Caki2 (cell line): Measurements from ENCODE around the gene GNG8. TPM values are rescaled to one million over a fixed set of nuclear protein-coding genes. Genes with fewer than 3 reads are reported as not detected.

Experiments
- DNase-seq: peaks from one replicate; pipeline ENCODE4 v3.0.0-alpha.2; 2015; ENCODE audit warnings: low read depth
- in situ Hi-C: cut with HindIII; loops from 2 replicates; pipeline ENCODE4 v1.10.0; 2016; ENCODE audit warnings: low sequenced_read_pairs, low pct_unique_long_range_greater_than_20kb, mixed read lengths
- total RNA-seq: library from RNA; depleted of rRNA; stranded (reverse); fragments of >200 nt; shearing (Covaris generic); gene quantifications from 2 replicates; pipeline ENCODE4 v1.2.3, GENCODE V29; 2014; ENCODE audit warnings: low replicate concordance; rRNA removed

Gene GNG8
- not detected in 2 replicates for total RNA-seq

DNA sequence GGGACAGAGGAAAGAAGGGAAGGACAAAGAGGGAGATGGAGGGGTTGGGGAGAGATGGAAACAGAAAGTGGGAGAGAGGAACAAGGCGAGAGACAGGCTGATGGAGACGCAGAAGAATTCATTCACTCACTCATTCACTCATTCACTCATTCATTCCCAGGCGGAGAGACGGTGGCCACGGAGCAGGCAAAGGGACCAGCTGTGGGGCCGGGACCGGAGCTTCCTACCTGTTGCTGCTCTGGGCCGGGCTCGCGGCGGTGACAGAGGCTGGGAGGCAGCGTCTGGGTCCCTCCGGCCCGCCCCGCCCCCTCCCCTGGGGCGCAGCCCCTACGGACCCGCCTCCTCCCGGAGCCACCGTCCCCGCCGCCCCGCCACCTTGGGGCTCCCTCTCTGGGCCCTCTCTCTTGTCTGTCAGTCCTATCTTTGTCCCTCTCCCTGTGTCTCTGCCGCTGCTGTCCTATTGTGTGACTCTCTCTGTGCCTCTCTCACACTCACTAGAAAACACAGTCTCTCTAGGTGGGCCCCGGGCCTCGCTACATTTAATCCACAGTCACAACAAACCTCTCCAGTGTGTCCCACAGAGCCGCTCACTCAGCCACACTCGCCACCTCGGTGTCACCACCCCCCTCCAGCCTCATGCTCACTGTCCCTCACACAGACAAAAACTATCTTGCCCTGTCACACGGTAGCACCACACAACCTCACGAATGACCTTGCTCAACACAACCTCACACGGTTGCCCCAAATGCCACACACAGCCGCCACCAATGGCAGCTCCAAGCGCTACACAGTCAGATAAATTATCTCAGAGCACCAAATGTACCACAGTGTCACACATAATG, at the start of gene GNG8:
Gene GNG8, minus strand, starts transcription at position 283 of the 842 bp plus-strand sequence. CDS start 1,520 bp downstream, outside the sequence.
- no peak for DNase-seq
- in situ Hi-C loops = no loop called here

DNA sequence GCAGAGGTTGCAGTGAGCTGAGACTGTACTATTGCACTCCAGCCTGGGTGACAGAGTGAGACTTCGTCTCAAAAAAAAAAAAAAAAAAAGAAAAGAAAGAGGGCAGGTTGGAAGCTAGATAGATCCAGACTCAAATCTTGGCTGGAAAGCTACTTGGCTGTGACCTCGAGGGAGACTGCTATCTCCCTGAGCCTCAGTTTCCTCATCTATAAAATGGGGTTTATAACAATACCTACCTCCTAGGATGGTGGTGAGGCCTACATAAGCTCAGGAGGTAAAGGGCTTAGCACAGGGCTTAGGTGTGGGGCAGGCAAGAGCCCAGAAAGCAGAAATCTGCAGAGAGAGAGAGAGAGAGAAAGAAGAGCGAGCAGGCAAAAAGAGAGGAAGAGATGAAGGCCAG, 49.2 kb upstream of the GNG8 start:
- in situ Hi-C loops = no loop called here
- no peak for DNase-seq

DNA sequence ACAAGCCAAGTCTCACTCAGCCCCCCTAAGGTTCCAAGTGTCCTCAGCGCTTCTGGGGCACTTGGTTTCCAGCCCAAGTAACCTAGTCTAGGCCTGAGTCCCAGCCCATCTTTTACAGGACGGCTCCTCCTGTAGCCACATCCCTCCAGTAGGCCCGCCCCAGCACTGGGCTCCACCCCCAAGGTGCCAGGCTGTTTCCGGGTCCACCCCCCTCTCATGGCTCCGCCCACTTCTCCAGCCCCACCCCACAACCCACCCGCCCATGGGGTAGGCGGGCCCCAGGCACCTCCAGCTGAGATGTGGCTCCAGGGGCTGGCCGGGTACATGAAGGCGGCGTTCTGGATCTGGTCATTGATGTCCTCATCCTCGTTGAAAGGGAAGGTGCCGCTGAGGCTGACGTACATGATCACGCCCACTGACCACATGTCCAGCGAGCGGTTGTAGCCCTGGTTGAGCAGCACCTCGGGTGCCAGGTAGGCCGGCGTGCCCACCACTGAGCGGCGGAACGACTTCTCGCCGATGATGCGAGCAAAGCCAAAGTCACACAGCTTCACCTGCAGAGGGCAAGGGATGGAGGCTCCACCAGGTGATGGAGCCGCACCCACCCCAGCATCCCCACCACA, 42.2 kb upstream of the GNG8 start:
- in situ Hi-C loops = no loop called here
- DNase-seq = peak; percentile 29

DNA sequence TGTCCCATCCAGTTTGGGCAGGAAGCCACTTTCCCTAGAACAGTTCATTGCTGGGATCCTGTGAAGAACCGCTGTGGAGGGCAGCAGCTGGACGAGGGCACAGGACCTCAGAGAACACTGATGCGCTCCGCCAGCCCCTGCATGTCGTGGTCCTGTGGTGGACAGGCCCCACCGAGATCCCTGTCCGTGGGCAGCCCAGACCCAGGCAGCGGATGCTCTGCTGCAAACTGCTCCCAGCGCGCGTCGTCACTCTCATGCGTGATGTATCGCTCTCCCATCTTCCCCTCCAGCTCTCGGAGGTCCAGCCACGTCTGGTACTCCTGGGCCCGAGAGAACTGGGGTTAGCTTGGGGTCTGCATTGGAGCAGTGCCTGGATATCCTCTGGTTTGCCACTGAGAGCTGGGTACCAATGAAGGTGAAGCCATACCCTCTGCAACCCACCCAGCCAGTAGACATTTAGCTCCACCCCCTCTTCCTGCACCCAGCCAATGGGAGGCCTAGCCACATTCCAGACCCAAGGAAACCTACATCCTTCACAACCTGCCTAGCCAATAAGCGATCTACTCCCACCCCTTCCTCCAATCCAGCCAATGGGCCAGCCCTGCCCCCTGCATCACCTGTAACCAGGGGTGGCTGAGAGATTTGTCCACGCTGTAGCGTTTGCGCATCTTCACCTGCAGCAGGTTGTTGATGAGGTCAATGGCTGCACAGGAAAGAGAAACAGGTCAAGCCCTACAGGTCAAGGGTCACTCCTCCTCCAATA, 38.6 kb upstream of the GNG8 start:
- in situ Hi-C loops = no loop called here
- peak; percentile 61 for DNase-seq

DNA sequence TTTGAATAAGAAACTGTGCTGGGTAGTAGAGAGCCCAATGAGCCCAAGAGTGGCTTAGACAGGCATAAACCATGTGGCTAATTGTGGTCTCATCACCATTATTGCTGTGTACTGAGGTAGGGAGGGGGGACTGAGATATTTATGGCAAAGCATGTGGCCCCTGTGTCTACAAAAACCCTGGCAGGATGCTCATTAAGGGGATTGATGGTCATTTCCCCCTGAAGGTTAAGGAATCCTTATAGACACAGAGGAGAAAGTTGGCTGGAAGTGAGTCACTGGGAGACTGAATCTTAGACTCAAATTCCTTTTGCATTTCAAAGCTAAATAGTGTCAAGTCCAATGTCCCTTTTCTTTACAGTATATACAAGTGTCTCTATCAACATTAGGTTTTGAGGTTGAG, 34.8 kb upstream of the GNG8 start:
- in situ Hi-C loops = no loop called here
- no peak for DNase-seq

DNA sequence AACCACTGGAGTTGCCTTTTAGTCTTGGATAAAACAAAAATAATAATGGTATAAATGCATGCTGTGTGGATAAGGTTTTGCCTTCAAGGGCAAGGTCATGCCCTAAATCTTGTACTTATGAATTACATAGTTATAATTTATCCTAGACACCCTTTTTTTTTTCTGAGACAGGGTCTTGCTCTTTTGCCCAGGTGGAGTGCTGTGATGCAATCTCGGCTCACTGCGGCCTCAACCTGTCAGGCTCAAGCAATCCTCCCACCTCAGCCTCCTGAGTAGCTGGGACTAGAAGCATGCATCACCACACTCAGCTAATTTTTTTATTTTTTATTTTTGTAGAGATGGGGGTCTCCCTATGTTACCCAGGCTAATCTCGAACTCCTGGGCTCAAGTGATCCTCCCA, 32.7 kb upstream of the GNG8 start:
- DNase-seq = no peak
- in situ Hi-C loops = no loop called here

DNA sequence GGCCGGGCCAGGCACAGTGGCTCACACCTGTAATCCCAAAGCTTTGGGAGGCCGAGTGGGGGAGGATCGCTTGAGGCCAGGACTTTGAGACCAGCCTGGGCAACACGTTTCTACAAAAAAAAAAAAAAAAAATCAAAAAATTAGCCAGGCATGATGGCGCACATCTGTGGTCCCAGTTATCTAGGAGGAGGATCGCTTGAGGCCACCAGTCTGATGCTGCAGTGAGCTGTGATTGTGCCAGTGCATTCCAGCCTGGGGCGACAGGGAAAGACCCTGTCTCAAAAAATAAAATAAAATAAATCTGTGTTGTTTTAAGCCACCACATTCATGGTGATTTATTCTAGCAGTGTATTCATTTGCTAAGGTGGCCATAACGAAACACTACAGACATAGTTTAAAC, 29.1 kb upstream of the GNG8 start:
- in situ Hi-C loops = no loop called here
- no peak for DNase-seq

DNA sequence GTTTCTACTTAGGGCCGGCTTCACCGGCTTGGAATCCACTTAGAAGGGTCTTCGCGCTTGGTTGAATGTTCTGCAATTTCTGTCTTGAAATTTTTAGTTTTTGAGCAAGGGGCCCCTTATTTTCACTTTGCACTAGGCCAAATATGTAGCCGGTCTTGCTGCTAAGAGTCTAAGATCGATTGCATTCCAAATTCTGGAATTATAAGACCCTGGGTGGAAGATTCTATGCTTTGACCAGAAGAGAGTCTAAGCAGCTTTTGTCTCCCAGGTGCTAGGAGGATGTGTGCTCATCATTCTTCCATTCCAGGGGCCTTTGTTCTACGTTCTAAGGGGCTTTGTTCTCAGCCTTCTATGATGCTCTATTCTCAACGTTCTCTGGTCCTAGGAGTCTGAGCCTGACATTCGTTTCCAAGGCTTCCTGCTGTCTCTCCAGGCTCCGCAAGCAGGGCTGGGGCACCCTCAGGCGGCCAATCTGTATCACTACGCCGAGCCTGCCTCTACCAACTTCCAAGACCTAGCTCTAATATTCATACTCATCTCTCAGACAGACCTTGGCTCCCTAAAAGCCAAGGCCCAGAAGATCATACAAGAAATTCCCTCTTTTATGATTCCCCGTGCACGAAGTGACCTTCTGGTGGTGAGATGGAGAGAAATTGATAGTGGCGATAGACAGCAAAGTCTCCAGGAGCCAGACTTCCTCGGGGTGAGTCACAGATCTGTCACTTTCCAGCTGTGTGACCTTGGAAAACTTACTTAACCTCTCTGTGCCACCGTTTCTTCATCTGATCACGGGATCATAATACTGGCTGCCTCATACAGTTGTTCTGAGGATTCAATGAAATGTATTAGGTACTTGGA, 26.0 kb upstream of the GNG8 start:
- in situ Hi-C loops = no loop called here
- peak; percentile 74 for DNase-seq

DNA sequence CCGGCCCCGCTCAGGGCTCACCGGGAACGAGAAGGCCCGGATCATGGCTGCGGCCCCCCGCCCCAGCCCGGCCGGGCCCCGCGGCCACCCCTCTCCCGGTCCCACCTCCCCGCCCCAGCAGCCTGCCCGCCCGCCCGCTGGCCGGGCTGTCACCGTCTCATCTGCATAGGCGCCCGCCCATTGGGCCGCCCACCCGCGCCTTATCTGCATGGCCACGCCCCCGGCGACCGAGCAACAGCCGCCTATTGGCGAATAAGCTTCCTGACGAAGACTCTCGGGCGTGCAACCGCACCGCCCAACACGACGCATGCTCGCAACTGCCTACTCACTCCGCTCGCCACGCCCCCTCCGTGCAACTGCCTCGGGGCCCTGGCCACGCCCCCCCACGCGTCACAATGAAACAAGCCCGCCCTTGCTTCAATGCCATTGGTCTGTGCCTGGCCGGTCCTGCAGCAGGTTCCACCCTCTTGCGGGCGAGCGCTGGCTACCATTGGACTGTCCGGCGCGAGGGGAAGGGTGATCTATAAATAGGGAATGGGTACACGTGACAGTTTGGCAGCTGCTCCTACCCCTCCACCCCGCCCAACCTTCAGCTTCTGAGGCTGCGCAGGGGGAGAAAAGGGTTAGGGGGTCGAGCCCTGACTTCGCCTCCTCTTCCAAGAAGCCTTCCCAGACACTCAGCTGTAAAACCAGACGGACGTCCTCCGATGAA, 25.2 kb upstream of the GNG8 start, which contains the start of gene DACT3:
Gene DACT3, minus strand, starts transcription at position 163 of the 712 bp plus-strand sequence. Its CDS starts 118 bp downstream, at position 45.
- in situ Hi-C loops = no loop called here
- peak; percentile 100 for DNase-seq

DNA sequence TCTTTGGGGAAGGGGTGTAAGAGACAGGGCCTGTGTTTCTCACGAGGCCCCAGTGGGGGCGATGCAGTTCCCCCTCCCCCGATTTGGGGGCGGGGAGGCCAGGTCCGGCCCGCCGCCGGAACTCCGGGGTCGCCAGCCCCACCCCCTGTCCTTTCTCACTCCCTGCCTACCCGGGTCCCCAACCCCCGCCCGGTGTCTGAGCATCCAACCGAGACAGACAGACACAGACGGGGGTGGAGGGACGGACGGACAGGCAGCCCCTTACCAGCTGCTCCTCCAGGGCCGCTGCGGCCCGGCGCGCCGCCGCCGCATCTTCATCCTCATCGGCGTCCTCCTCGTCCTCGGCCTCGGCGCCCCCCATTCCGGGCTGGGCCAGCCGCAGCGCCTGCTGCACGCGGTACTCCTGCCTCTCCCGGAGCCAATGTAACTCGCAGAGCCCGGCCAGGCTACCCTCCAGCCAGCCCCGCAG, 24.6 kb upstream of the GNG8 start:
- in situ Hi-C loops = no loop called here
- DNase-seq = no peak

DNA sequence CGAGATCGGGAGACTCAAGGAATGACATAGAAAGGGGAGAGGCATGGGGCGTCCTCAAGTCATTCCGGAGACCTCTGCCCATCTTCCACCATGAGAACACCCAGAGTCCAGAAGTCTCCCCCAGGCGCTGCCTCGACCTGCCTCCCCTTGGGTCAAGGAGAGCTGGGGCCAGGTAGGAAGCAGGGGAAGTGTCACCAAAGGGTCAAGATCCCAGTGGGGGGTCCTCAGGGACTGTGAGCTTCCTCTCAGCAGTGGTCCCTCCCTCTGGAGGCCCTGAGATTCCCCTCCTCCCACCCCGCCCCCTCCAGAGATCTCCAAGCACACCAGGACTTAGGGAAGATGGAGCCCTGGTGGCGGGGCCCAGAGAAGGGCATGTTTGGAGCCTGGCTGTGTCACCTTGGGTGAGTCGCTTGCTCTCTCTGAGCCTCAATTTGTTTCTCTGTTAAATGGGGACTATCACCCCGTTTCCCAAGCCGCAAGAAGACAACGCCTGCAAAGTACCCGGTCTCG, 24.1 kb upstream of the GNG8 start:
- DNase-seq = no peak
- in situ Hi-C loops = no loop called here

DNA sequence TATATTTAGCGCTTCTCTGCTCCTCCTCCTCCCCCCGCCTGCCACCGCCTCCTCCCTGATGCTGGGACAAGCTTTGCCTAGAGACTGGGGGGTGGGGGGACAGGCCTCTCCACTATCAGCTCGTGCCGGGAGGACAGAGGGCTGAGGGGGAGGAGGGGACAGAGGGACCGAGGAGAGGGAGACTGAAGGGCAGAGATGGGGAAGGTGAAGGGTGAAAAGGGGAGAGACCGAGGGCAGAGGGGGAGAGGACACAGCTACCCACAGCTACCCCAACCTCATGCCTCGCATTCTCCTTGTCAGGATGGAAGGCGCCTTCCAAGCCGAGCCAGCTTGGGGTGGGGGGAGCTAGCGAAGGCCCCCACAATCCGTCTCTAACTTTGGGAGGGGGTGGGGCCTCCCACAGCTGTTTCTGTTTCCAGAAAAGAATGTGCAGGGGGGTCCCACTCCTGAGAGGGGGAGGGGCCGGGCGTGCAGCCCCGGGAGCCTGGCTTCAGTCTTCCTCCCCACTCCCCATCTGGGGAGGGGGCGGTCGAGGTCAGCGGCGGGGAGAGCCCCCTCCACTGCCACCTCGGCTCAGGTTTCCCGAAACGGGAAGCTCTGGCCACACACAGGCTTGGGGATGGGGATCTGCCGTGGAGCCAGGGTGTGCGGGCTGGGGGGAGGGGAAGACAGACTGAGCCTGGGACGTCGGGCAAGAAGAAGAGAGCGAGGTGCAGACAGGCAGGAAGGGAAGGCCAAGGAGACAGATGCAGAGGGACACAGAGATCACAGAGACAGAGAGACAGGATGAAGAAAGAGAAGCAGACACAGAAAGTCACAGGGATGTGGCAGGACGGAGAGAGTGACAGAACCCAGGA, 23.4 kb upstream of the GNG8 start:
- in situ Hi-C loops = no loop called here
- DNase-seq = no peak

DNA sequence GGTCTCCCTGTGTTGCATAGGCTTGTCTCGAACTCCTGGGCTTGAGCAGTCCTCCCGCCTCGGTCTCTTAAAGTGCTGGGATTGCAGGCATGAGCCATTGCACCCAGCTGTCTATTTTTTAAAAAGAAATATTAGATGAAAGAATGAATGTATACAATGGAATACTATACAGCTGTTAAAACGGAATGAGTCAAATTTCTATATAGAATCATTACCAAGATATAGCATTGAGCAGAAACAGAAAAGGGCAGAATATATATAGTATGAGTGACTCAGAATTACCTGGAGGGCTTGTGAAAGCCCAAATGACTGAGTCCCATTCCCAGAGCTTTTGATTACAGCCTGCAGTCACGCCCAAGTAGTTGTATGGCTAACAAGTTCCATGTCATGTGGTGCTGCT, 20.5 kb upstream of the GNG8 start:
- in situ Hi-C loops = no loop called here

DNA sequence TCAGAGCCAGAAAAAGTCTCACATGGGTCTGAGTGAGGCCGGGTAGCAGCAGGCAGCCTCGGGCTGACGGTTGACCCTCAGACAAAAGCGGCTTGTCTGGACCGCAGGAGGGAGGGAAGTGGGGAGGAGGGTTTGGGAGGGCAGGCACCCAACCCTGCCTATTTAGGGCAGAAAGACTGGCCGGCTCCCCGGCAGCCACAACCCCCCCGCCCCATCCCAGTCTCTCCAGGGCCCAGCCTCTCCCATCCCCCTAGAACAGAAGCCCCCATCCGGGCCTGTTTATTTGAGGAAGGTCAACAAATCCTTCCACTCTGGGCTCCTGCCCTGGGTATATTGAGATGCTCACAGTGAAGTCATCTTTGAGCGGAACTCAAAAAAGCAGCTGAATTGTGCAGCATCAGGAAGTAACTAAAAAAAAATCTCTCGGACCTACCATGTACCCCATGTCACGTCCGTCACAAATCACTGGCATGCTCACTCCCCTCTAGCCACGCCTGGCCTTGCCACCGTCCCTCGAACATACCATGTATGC, 18.7 kb upstream of the GNG8 start:
- DNase-seq = no peak
- in situ Hi-C loops = no loop called here

More for the DNA sequence above, 20.5 kb upstream of the GNG8 start:
- no peak for DNase-seq

DNA sequence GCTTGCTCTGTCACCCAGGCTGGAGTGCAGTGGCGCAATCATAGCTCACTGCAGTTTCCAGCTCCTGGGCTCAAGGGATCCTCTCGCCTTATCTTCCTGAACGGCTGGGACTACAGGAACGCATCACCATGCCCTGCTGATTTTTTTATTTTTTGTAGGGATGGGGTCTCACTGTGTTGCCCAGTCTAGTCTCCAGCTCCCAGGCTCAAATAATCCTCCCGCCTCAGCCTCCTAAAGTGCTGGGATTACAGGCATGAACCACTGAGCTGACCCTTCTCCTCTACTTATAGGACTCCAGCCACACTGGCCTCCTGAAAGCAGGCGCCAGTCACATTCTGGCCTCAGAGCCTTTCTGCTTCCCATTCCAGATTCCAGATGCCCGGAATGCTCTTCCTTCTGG, 14.4 kb upstream of the GNG8 start:
- in situ Hi-C loops = no loop called here
- no peak for DNase-seq
